Rectal smooth muscle tissue (tissue), 1 donor: Measurements from ENCODE around the gene LRRIQ1.

Experiments used
- H3K27ac ChIP-seq: one replicate; pipeline ENCODE4 v1.7.0; 2013; ENCODE audit warnings: low read depth, low read length, inconsistent platforms
- H3K27me3 ChIP-seq: one replicate; pipeline ENCODE4 v1.7.0; 2013; ENCODE audit warnings: low read length; ENCODE audit not compliant: control insufficient read depth, insufficient read depth
- H3K36me3 ChIP-seq: one replicate; pipeline ENCODE4 v1.7.0; 2013; ENCODE audit warnings: low read length; ENCODE audit not compliant: control insufficient read depth, insufficient read depth
- H3K4me1 ChIP-seq: one replicate; pipeline ENCODE4 v1.7.0; 2013; ENCODE audit warnings: low read length; ENCODE audit not compliant: control insufficient read depth, insufficient read depth
- H3K4me3 ChIP-seq: one replicate; pipeline ENCODE4 v1.7.0; 2013; ENCODE audit warnings: low read length
- H3K9ac ChIP-seq: one replicate; pipeline ENCODE4 v1.7.0; 2013; ENCODE audit warnings: low read length

LRRIQ1 gene

DNA sequence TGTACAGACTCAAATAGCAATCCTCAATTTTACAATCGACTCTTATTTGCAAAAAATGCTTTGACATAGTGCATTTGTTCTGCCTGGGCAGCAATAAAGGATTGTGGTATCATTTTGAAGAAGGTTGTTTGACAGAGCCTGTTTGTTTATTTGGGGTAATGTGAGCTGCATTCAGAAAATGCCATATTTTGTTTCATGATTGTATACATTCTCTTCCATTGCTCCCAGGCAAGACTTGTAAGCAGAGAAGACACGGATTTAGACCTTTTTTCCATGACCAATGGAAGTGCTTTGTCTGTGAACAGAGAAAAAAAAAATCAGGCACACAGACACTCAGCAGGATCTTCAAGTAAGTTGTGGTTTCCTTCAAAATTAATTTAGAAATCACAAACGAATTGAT, 208.4 kb downstream of the LRRIQ1 start:
- H3K4me1 ChIP-seq = no peaks in the 10 kb centered on the region
- H3K27me3 ChIP-seq = no peaks in the 10 kb centered on the region
- no peak overlapping the region for H3K4me3 ChIP-seq
- no peak overlapping the region for H3K27ac ChIP-seq
- H3K36me3 ChIP-seq = no peaks in the 10 kb centered on the region
- no peak overlapping the region for H3K9ac ChIP-seq

DNA sequence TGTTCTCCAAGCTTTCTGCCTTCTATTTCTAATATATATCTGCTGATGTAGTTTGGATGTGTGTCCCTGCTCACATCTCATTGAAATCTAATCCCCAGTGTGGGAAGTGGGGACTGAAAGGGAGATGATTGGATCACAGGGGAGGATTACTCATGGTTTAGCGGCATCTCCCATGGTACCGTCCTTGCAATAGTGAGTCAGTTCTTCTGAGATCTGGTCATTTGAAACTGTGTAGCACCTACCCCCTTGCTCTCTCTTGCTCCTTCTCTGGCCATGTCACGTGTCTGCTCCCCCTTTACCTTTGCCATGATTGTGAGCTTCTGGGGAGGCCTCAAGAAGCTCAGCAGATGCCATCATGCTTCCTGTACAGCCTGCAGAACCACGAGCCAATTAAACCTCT, 217.7 kb downstream of the LRRIQ1 start:
- Histone ChIP-seq H3K4me3 (no peak overlapping the region), H3K9ac (no peak overlapping the region), H3K27ac (no peak overlapping the region), H3K27me3 (no peaks in the 10 kb centered on the region), H3K36me3 (no peaks in the 10 kb centered on the region), H3K4me1 (no peaks in the 10 kb centered on the region)

GRCh38 chr12:85257671-85258070, 221.5 kb downstream of the LRRIQ1 start:
- Histone ChIP-seq H3K4me1 (no peaks in the 10 kb centered on the region), H3K27me3 (no peaks in the 10 kb centered on the region), H3K27ac (no peak overlapping the region), H3K9ac (no peak overlapping the region), H3K4me3 (no peak overlapping the region), H3K36me3 (no peaks in the 10 kb centered on the region)

GRCh38 chr12:85260447-85260846, 224.3 kb downstream of the LRRIQ1 start:
- no peaks in the 10 kb centered on the region for H3K36me3 ChIP-seq
- H3K27me3 ChIP-seq = no peaks in the 10 kb centered on the region
- no peaks in the 10 kb centered on the region for H3K4me1 ChIP-seq
- no peak overlapping the region for H3K9ac ChIP-seq
- no peak overlapping the region for H3K27ac ChIP-seq
- H3K4me3 ChIP-seq = no peak overlapping the region

- H3K4me1 ChIP-seq = no peaks in the 10 kb centered on the region
- H3K4me3 ChIP-seq = no peak overlapping the region
- no peak overlapping the region for H3K9ac ChIP-seq
- no peak overlapping the region for H3K27ac ChIP-seq
- no peaks in the 10 kb centered on the region for H3K36me3 ChIP-seq
- no peaks in the 10 kb centered on the region for H3K27me3 ChIP-seq
Measured at GRCh38 chr12:85260896-85261295, 224.7 kb downstream of the LRRIQ1 start.

DNA sequence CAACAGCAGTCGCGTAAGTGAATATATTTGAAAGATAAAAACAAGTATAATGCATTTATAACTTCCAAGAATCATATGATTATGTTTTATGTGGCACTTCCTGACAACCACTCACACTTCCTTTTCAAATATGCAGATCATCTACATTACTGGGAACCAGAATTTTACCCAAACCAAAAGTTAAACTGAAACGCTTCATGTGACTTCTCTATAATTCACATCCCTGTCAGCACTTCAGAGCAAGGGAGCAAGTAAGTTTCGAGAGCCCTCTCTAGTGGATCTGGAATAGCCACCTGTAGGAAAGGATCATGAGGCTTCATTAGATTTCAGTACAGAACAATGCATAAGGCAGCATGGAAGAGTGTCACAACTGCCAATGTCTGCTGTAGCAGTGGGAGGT, 230.2 kb downstream of the LRRIQ1 start:
- Histone ChIP-seq H3K27ac (no peak overlapping the region), H3K4me3 (no peak overlapping the region), H3K36me3 (no peaks in the 10 kb centered on the region), H3K9ac (no peak overlapping the region), H3K27me3 (no peaks in the 10 kb centered on the region), H3K4me1 (no peaks in the 10 kb centered on the region)

DNA sequence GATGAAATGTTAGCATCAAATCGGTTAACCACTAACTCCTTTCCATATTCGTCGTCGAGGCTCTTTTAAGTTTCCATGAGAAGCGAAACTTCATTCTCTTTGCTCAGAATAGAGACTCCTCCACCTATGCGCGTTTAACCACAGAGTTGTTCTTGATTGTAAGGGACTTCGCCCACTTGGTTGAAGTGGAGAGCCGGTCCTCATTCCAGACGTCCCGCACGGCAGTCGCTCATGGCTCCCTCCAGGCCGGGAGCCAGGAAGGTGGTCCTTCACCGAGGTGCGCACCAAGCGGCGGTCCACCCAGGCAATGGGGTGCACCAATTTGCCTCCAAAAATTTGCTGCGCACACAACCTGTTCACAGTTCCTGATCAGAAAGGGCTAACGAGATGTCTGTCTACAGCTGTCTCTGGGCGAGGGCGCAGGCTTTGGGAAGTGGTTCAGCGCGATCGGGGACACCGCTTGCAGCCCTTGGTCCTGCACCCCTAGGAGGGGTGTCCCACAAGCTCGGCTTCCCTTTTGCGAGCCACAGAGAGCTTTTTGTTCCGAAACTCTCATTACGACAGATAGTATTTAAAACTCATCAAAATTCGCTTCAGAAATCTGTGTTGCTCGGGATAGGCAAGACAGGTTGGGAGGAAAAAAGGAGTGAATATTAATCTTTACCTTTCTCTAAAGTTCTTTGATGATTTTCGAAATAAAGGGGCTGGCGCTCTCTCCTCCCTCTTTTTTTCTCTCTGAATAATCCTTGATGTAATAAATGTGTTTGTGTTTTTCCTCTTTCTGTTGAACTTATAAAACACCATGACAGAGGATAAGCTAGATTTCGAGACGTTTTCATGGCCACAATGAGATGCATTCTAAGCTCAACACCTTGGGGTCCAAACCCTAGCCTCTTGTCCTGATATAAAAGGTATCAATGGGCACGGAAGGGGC, 237.5 kb downstream of the LRRIQ1 start:
- Histone ChIP-seq H3K36me3 (no peaks in the 10 kb centered on the region), H3K27ac (no peak overlapping the region), H3K9ac (no peak overlapping the region), H3K4me3 (no peak overlapping the region), H3K4me1 (no peaks in the 10 kb centered on the region), H3K27me3 (peaks cover 9% of the 10 kb centered on the region)

DNA sequence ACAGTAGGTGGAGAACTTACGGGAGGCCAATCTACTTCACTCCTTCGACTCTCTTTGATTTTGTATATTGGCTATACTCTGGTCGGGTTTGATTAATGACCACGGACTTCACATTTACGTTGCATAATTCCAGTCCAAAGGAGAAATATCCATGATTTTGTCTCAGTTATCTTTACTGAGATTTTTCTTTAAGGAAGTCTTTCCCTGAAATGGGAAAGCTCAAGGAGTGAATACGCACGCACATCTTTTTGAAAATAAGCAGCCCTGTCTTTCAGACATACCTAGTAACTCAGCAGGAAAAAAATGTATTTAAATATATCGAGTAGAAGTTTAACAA, 238.1 kb downstream of the LRRIQ1 start:
- Histone ChIP-seq H3K4me3 (no peak overlapping the region), H3K4me1 (no peaks in the 10 kb centered on the region), H3K36me3 (no peaks in the 10 kb centered on the region), H3K27ac (no peak overlapping the region), H3K9ac (no peak overlapping the region), H3K27me3 (peaks cover 9% of the 10 kb centered on the region)

GRCh38 chr12:85275374-85275773, 239.2 kb downstream of the LRRIQ1 start:
- H3K4me3 ChIP-seq = no peak overlapping the region
- no peak overlapping the region for H3K9ac ChIP-seq
- H3K4me1 ChIP-seq = no peaks in the 10 kb centered on the region
- H3K27me3 ChIP-seq = peaks cover 12% of the 10 kb centered on the region
- H3K36me3 ChIP-seq = no peaks in the 10 kb centered on the region
- no peak overlapping the region for H3K27ac ChIP-seq

DNA sequence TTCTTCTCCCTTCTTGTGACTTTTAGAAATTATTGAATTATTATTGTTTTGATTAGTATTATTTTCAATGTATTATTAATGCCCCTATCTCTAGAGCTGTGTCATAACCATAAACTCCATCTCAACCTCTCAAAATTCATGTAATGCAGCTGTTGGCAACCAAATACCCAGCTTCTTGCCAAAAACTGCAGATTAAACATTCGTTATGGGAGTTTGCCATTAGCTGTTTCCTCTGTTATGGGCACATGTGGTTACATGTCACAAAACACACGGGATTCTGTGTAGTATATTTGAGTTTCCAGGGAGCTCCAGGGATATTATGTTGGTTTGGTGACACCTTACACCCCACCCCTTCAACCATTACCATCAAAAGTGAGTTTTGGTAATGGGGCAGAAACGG, 241.0 kb downstream of the LRRIQ1 start:
- H3K4me3 ChIP-seq = no peak overlapping the region
- H3K27ac ChIP-seq = no peak overlapping the region
- H3K9ac ChIP-seq = no peak overlapping the region
- H3K36me3 ChIP-seq = no peaks in the 10 kb centered on the region
- peaks cover 3% of the 10 kb centered on the region for H3K4me1 ChIP-seq
- peaks cover 19% of the 10 kb centered on the region for H3K27me3 ChIP-seq

DNA sequence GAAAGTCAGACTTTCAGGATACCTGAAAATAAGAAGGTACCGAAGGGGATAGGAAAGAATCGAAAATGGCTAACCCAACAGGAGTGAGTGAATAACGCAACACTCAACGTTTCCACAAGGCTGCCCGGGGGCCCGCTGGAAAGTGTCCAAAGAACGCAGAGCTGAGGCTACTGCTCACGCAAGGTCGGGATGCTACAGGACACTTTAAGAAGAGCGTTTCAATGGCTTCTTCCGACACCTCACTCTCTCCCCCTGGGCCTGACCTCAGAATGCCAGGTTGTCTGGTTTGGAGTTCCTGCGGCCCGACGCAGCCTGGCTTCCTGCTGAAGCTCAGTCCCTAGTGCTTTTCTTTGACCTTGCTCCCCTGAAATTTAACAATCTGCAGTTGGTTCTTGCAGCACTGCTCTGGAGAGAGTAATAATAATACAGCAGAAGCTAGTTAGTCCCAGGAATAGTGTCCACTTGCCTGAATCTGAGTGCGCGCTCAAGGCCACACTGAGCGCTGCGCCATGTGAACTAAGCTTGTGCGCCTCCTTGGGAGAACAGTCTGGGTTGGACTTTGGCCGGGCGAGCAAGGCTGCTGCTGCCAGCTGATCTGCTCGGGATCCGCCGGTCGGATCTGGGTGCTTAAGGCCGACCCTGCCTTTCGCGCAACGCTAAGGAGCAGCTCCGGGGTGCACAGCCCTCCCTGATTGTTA, 241.9 kb downstream of the LRRIQ1 start:
- H3K9ac ChIP-seq = no peak overlapping the region
- no peak overlapping the region for H3K27ac ChIP-seq
- peaks cover 19% of the 10 kb centered on the region for H3K27me3 ChIP-seq
- H3K36me3 ChIP-seq = no peaks in the 10 kb centered on the region
- H3K4me1 ChIP-seq = peaks cover 3% of the 10 kb centered on the region
- H3K4me3 ChIP-seq = no peak overlapping the region

DNA sequence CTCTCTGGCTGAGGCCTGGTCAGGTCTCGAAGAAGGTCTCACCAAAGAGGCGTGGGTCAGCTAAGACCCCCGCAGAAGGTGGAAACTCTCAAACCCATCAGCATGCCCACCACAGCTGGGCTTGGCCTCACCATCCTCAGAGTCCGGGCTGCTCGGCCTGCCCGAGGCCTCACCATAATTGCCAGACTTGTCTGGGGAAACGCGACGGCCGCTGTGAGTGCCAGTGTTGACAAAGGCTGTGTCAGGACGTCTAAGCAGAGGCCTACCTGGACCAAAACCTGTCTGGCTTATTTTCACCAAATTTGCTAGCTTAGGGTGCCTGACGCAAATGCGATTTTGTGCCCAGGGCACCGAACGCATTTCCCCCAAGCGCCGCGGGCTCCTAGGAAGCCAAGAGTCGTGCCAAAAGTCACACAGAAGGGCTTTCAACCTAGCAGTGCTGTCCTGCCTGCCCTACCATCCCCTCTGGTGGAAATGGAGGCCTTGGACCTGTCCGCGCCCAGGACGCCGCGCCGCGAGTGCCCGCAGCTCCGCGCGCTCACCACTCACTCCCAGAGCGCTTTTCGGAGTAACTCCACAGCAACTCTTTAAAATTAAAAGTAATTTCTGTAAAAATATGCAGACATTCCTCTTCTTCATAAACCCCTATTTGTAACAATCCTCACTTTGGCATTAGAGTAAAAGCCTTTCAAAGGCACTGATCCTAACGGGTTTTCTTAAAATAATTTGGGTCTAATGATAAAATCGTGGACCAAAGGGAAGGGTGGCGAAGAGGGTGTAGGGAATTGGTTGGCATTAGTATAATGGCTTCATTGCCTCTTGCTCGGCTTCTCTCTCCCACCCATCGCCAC, 242.7 kb downstream of the LRRIQ1 start:
- H3K27me3 ChIP-seq = peaks cover 12% of the 10 kb centered on the region
- no peak overlapping the region for H3K9ac ChIP-seq
- no peak overlapping the region for H3K27ac ChIP-seq
- no peak overlapping the region for H3K4me3 ChIP-seq
- peaks cover 3% of the 10 kb centered on the region for H3K4me1 ChIP-seq
- no peaks in the 10 kb centered on the region for H3K36me3 ChIP-seq
